ENCODE measurements around the gene DPF1. TPM values are rescaled to one million over a fixed set of nuclear protein-coding genes. Genes with fewer than 3 reads are reported as not detected.

The DPF1 gene
- total RNA-seq, 3 donors from 2014 or later (not counting 1 experiment from before 2014, with no cell fraction given): not detected

- H3K27ac Mint-ChIP-seq: no peak overlapping the region
Observed at GRCh38 chr19:38168637-38169036, 55.4 kb downstream of the DPF1 start.

DNA sequence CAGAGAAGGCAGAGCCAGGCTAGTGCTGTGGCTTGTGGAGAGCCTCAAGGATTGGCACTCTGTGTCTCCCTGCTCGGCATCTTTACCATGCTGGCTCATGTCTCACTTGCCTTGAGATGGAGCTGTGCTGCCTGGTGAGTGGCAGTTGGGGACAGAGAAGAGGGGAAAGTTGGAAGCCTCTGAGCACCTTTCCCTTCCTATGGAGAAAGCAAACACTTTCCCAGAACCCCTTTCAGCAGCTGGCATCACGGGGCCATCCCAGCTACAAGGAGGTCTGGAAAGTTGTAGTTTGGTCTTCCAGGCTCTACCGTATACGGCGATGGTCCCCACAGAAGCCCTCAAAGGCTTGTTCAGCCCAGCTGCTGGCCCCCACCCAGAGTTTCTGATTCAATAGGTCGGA, 58.7 kb downstream of the DPF1 start:
- Mint-ChIP-seq H3K4me3 (no peak overlapping the region), H3K36me3 (peaks cover 7% of the 10 kb centered on the region), H3K27ac (no peak overlapping the region), H3K4me1 (no peaks in the 10 kb centered on the region), H3K9me3 (no peaks in the 10 kb centered on the region), H3K27me3 (ENCODE audit: low read depth in 2 of 2) (no peaks in the 10 kb centered on the region)
- Histone ChIP-seq H3K27me3 (ENCODE audit: control insufficient read depth, insufficient read depth, low read length) (no peaks in the 10 kb centered on the region), H3K4me3 (ENCODE audit: low read length) (no peak overlapping the region), H3K4me1 (ENCODE audit: control insufficient read depth, insufficient read depth, low read length) (no peaks in the 10 kb centered on the region), H3K36me3 (ENCODE audit: control insufficient read depth, insufficient read depth, low read length) (peaks cover 38% of the 10 kb centered on the region), H3K27ac (ENCODE audit: low read length) (no peak overlapping the region), H3K9me3 (ENCODE audit: control insufficient read depth, insufficient read depth, low read length) (peaks cover 12% of the 10 kb centered on the region)
- TF ChIP-seq, protein P1, sequence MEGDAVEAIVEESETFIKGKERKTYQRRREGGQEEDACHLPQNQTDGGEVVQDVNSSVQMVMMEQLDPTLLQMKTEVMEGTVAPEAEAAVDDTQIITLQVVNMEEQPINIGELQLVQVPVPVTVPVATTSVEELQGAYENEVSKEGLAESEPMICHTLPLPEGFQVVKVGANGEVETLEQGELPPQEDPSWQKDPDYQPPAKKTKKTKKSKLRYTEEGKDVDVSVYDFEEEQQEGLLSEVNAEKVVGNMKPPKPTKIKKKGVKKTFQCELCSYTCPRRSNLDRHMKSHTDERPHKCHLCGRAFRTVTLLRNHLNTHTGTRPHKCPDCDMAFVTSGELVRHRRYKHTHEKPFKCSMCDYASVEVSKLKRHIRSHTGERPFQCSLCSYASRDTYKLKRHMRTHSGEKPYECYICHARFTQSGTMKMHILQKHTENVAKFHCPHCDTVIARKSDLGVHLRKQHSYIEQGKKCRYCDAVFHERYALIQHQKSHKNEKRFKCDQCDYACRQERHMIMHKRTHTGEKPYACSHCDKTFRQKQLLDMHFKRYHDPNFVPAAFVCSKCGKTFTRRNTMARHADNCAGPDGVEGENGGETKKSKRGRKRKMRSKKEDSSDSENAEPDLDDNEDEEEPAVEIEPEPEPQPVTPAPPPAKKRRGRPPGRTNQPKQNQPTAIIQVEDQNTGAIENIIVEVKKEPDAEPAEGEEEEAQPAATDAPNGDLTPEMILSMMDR (IDR thresholded peaks at IDR 0.05): no peak
- no peak for DNase-seq
- ATAC-seq: no peak
- WGBS (ENCODE audit: insufficient coverage): 99% methylated on average over 6 of the region's 6 CpGs
- intact Hi-C loops (cut with micrococcal nuclease): no loop called here

More at GRCh38 chr19:38168637-38169036, 55.4 kb downstream of the DPF1 start:
- H3K4me3 ChIP-seq (ENCODE audit: low read length): no peak overlapping the region
- Mint-ChIP-seq H3K9me3 (no peaks in the 10 kb centered on the region), H3K36me3 (peaks cover 7% of the 10 kb centered on the region), H3K4me3 (no peak overlapping the region), H3K27me3 (ENCODE audit: low read depth in 2 of 2) (no peaks in the 10 kb centered on the region), H3K4me1 (no peaks in the 10 kb centered on the region)
- H3K27ac ChIP-seq (ENCODE audit: low read length): no peak overlapping the region
- DNase-seq: no peak
- H3K27me3 ChIP-seq (ENCODE audit: control insufficient read depth, insufficient read depth, low read length): no peaks in the 10 kb centered on the region
- no peaks in the 10 kb centered on the region for H3K9me3 ChIP-seq (ENCODE audit: control insufficient read depth, insufficient read depth, low read length)
- intact Hi-C loops (cut with micrococcal nuclease): no loop called here
- no peaks in the 10 kb centered on the region for H3K4me1 ChIP-seq (ENCODE audit: control insufficient read depth, insufficient read depth, low read length)
- no peak for ATAC-seq
- WGBS (ENCODE audit: insufficient coverage): 95% methylated on average over 4 of the region's 4 CpGs
- TF ChIP-seq, protein P1 (IDR thresholded peaks at IDR 0.05): no peak
- peaks cover 25% of the 10 kb centered on the region for H3K36me3 ChIP-seq (ENCODE audit: control insufficient read depth, insufficient read depth, low read length)

GRCh38 chr19:38164526-38164925, 59.5 kb downstream of the DPF1 start:
- H3K27me3 Mint-ChIP-seq (ENCODE audit: low read depth in 2 of 2): no peaks in the 10 kb centered on the region
- H3K36me3 ChIP-seq (ENCODE audit: control insufficient read depth, insufficient read depth, low read length): peaks cover 37% of the 10 kb centered on the region
- 98% methylated on average over 25 of the region's 25 CpGs for WGBS (ENCODE audit: insufficient coverage)

More at GRCh38 chr19:38164526-38164925, 59.5 kb downstream of the DPF1 start:
- Histone ChIP-seq H3K9me3 (ENCODE audit: control insufficient read depth, insufficient read depth, low read length) (peaks cover 12% of the 10 kb centered on the region), H3K27ac (ENCODE audit: low read length) (no peak overlapping the region), H3K4me1 (ENCODE audit: control insufficient read depth, insufficient read depth, low read length) (no peaks in the 10 kb centered on the region), H3K27me3 (ENCODE audit: control insufficient read depth, insufficient read depth, low read length) (no peaks in the 10 kb centered on the region), H3K4me3 (ENCODE audit: low read length) (no peak overlapping the region)
- Mint-ChIP-seq H3K4me3 (no peak overlapping the region), H3K27ac (no peak overlapping the region), H3K36me3 (peaks cover 7% of the 10 kb centered on the region), H3K4me1 (no peaks in the 10 kb centered on the region), H3K9me3 (no peaks in the 10 kb centered on the region)
- intact Hi-C loops (cut with micrococcal nuclease): no loop called here
- DNase-seq: no peak
- no peak for ATAC-seq
- TF ChIP-seq, protein P1 (IDR thresholded peaks at IDR 0.05): no peak
